HG03354 (cell line): ENCODE results near the gene UPB1.

ENCODE experiments used
- ATAC-seq: cut with Tn5 transposase; IDR thresholded peaks from one replicate; pipeline ENCODE4 v1.9.1; 2021; ENCODE audit warnings: mild to moderate bottlenecking; ENCODE audit not compliant: unreplicated experiment, poor library complexity, severe bottlenecking

Gene UPB1

DNA sequence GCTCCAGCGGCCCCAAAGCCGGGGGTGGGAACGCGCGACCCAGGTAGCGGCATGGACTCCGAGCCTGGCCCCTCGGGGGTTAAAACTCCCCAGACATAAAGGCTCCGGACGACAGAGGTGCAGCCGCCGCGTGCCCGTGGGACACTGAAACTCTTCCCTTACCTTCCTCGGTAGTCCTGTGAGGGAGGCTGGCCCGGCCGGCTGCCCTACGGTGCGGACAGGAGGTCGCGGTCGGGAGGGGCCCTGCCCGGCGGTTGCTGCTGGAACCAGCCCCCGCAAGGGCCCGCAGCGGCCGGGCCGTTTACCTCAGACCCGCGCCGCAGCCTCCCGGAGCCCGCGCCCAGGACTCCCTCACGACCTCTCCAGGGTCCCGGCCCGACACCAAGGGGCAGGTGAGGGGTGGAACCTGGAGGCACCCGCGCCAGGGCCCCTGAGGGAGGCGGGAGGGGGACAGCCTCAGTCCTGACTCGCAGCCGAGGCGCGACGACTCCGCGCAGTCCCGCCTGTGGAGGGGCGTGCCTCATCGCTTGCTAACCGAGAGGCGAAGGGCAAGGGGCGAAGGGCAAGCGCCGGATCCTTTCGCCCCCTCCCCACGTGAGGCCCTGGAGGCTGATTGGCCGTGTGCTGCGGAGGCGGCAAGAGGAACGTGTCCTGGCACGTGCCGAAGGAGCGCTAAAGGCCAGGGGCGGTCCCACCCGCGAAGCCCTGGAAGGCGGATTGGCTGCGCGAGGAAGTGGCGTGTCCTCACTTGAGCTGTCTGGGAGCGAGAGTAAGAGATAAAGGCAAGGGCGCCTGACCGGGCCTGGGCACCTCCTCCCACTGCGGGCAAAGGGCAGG, at the start of gene UPB1:
TSS of gene UPB1 (plus strand) at position 805 of the 837 bp plus-strand sequence. CDS start 72 bp downstream, outside the sequence.
- no peak for ATAC-seq

GRCh38 chr22:24445481-24446259, 49.5 kb upstream of the UPB1 start:
- no peak for ATAC-seq

- ATAC-seq, result no peak
Measured at GRCh38 chr22:24446260-24446611, 48.9 kb upstream of the UPB1 start.

- ATAC-seq, result no peak
Measured at GRCh38 chr22:24450610-24451009, 44.5 kb upstream of the UPB1 start.

DNA sequence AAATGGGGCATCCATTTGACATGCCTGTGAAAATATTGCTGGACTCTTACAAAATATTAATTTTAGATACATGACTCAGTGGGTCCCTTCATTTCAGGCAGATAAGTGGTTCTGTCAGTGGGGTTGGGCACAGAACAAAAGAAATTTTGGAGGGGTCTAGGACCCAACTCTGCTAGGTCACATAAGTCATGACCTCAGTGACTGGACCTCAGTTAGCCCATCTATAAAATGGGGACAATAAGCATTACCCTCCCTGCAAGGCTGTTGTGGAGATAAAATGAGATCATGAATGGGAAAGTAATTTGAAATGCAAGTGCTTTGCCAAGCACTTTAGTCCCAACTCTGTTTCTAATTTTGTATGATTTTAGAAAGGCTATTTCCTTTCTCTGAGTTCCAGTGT, 44.0 kb upstream of the UPB1 start:
- no peak for ATAC-seq

DNA sequence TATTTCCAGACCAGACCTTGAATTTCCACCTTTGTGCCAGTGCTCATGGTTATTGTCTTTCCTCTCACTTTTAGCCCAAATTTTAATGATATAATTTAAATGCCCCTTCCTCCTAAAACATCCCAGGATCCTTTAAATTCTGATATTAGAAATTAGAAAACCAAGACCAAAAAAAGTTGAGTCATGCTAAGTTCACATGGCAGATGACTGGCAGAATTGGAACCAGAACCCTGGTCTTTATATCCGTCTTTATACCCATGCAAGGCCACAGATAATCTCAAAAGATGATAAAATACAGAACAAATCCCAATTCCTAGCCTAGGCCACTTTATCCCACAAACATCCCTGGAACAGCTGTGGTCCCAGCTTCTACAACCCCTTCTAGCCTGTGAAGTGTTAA, 41.3 kb upstream of the UPB1 start:
- ATAC-seq, result no peak

- ATAC-seq, result no peak
Measured at GRCh38 chr22:24455039-24455438, 40.1 kb upstream of the UPB1 start.

DNA sequence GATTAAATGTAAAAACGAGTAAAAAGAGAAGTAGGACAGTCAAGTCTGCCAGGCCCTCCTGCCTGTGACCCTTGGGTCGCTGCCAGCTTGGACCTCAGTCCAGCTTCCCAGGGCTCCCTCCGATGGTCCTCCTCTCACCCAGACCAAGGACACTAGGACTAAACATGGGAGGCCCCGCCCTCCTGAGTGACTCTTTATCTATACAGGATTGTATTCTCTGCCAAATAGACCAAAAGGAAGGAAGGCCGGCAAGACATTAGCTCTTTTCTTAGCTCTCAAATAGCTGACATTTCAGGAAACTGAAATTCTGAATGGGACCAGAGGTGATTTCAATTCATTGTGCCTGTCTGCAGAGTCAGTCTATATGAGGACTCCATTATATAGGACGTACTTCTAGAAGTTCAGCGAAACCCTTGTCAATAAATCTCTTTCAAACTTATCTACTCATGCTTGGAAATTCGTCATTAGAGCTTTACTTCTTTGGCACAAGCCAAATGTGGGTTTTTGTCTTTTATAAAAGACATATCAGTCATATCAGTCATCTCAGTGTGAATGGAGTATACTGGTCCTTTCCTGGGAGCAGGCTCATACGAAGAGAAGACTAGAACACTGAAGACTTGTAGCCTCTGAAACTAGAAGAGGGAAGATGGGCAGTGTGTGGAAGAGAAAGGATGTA, 39.2 kb upstream of the UPB1 start:
- ATAC-seq, result no peak

- ATAC-seq, result no peak
Measured at GRCh38 chr22:24457894-24458420, 37.2 kb upstream of the UPB1 start.

DNA sequence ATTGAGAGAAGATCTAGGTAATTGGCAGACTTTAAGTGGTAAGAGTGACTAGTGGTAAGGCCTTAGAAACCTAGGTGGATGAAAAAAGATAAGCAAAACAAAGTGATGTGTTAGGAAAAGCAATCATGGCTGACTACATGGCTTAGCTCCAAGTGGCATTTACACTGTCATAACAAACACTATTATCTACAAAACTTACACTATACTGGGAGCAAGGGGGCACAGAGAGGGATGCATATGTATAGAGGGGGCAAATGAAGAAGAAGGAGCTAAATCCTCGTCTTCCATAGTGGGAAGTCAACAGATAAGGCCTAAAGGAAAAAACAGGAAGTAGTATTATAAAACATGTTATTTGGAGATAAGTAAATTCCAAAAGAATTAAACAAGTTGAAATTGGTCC, 35.2 kb upstream of the UPB1 start:
- ATAC-seq, result no peak

GRCh38 chr22:24460418-24461089, 34.6 kb upstream of the UPB1 start:
- ATAC-seq, result peak; percentile 57

DNA sequence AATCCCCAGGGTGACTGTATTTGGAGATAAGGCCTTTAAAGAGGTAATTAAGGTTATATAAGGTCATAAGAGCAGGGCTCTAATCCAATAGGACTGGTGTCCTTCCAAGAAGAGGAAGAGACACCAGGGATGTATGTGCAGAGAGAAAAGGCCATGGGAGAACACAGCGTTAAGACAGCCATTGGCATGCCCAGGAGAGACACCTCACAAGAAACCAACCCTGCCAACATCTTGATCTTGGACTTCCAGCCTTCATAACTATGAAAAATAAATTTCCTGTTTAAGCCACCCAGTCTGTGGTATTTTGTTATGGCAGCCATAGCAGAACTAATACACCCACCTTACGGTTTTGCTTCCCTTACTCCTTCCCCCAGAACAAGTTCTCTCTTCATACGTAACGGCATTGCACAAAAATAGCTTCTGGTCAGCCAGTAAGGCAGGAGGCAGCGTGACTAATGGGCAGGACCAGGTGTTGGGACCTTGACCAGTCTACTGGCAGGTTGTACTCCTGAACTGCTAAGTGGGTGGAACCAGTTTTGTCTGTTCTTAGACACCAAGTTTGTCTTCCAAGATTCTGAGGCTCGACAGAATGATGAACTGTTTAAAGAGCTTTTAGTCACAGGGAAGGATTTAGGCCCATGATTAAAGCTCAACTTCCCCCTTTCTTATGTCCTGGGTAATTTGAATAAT, 31.9 kb upstream of the UPB1 start:
- no peak for ATAC-seq

DNA sequence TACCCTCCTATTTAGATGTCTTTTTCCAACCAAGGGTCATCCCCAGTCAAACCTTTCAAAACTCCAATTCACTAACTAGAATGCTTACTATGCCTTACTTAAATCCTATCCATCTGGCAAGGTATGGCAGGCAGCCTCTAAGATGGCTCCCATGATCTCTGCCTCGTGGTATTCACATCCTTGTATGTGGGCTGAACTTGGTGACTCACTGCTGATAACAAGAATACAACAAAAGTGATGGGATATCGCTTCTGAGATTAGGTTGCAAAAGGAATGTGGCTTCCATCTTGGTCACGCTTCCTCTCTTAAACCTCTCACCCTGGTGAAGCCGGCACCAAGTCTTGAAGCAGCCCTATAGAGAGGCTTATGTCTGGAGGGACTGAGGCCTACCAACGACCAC, 29.6 kb upstream of the UPB1 start:
- ATAC-seq, result no peak

DNA sequence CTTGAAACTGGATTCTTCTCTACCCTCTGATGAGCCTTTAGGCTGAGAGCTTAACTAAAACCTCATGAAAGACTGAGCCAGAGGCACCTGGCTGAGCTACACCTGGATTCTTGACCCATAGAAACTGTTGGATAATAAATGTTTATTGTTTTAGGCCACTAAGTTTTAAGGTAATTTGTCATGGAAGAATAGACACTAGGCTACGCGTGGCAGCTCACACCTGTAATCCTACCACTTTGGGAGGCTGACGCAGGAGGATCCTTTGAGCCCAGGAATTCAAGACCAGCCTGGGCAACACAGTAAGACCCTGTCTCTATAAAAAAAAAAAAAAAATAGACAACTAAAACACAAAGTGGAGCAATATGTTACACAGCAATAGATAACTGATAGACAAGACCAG, 29.2 kb upstream of the UPB1 start:
- ATAC-seq, result no peak

- ATAC-seq, result no peak
Measured at GRCh38 chr22:24466716-24467328, 28.3 kb upstream of the UPB1 start.

DNA sequence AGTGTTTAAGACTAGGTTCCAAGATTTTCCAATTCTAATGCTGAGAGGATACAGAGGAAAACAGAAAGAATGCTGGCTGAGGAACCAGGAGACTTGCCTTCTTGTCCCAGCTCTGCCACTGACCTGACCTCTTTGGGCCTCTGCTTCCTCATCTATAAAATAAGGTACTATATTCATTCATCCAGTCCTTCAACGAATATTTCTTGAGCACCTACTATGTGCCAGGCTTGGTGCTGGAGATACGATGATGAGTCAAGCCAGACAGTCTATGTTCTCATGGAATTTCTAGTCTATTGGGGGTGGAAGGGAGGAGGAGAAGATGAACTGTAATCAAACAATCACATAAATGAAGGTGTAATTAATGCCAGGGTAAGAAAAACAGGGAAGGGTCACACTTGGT, 27.8 kb upstream of the UPB1 start:
- ATAC-seq, result no peak

DNA sequence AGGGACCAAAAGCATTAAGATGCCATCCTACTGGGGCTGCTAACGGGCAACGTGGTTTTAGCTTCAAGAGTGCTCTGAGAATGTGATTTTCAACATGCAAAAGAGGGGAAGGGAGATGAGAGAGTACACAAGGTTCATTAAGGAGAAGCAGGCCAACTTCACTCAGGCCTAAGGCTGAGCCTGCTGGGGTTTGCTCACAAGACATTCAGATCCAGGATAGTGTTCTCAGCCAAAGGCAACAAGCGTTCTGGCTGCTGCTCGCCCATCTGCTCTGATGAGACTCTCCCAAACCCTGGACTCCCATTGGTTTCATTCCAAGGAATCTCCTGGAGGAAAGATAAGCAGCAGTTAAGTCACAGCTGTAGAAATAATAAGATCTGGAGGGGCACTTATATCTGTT, 23.6 kb upstream of the UPB1 start:
- ATAC-seq, result no peak

DNA sequence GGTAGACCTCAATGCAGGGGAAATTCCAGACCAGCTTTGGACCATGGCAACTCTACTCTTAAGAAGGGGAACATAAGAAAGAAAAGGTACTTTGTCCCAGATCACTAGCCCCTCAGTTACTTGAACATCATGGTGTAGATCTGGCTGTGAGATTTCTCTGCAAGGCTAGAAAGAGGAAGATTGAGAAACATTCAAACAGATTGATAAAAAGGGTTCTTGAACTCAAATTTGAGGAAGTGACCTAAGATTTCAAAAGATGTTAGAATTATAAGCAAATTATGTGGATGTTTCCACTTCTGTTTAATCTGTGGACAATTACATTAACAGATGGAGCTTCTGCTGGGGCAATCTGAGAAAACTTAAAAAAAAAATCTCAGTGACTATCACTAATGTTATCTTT, 21.8 kb upstream of the UPB1 start:
- ATAC-seq, result no peak

GRCh38 chr22:24474221-24474620, 20.9 kb upstream of the UPB1 start:
- ATAC-seq, result no peak
